Measurements from ENCODE around the gene GRIA4. TPM values are rescaled to one million over a fixed set of nuclear protein-coding genes. Genes with fewer than 3 reads are reported as not detected.

GRIA4 gene
- polyA plus RNA-seq, 1 donor from 2014 or later = 6.3 TPM

- peak within 1 kb of the TSS; percentile 86 for H3K9ac ChIP-seq (ENCODE audit: low read length)
- H3K27me3 ChIP-seq (ENCODE audit: insufficient read depth, low read depth, low read length) = no peaks in the 10 kb centered on the region
- H3K36me3 ChIP-seq (ENCODE audit: insufficient read depth, low read length) = no peaks in the 10 kb centered on the region
- H4K20me1 ChIP-seq (ENCODE audit: insufficient read depth) = no peaks in the 10 kb centered on the region
- peak within 1 kb of the TSS; percentile 78 for H3K27ac ChIP-seq (ENCODE audit: low read length)
- H3K4me3 ChIP-seq (ENCODE audit: low read length) = peak within 1 kb of the TSS; percentile 82
- H3K79me2 ChIP-seq (replicated peaks; ENCODE audit: insufficient read depth, low read length) = peaks cover 47% of the 10 kb centered on the region
- peak within 1 kb of the TSS; percentile 67 for H3K4me2 ChIP-seq (ENCODE audit: low read length)
- no peaks in the 10 kb centered on the region for H3K9me3 ChIP-seq (ENCODE audit: low read length)
- TF ChIP-seq, protein P1, sequence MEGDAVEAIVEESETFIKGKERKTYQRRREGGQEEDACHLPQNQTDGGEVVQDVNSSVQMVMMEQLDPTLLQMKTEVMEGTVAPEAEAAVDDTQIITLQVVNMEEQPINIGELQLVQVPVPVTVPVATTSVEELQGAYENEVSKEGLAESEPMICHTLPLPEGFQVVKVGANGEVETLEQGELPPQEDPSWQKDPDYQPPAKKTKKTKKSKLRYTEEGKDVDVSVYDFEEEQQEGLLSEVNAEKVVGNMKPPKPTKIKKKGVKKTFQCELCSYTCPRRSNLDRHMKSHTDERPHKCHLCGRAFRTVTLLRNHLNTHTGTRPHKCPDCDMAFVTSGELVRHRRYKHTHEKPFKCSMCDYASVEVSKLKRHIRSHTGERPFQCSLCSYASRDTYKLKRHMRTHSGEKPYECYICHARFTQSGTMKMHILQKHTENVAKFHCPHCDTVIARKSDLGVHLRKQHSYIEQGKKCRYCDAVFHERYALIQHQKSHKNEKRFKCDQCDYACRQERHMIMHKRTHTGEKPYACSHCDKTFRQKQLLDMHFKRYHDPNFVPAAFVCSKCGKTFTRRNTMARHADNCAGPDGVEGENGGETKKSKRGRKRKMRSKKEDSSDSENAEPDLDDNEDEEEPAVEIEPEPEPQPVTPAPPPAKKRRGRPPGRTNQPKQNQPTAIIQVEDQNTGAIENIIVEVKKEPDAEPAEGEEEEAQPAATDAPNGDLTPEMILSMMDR (IDR thresholded peaks at IDR 0.05; ENCODE audit: poor library complexity, severe bottlenecking) = peak; percentile 26
- TF ChIP-seq EP300 (conservative IDR thresholded peaks at IDR 0.05; ENCODE audit: poor library complexity, severe bottlenecking) = peak; percentile 27
- peak; percentile 41 for TF ChIP-seq SMC3 (conservative IDR thresholded peaks at IDR 0.05; ENCODE audit: poor library complexity)
- peak; percentile 90 for TF ChIP-seq MXI1 (conservative IDR thresholded peaks at IDR 0.05; ENCODE audit: poor library complexity, severe bottlenecking)
- no peak for TF ChIP-seq EZH2 (IDR thresholded peaks at IDR 0.05; ENCODE audit: borderline replicate concordance, insufficient read depth, low read length, poor library complexity, severe bottlenecking)
- TF ChIP-seq, protein P2, sequence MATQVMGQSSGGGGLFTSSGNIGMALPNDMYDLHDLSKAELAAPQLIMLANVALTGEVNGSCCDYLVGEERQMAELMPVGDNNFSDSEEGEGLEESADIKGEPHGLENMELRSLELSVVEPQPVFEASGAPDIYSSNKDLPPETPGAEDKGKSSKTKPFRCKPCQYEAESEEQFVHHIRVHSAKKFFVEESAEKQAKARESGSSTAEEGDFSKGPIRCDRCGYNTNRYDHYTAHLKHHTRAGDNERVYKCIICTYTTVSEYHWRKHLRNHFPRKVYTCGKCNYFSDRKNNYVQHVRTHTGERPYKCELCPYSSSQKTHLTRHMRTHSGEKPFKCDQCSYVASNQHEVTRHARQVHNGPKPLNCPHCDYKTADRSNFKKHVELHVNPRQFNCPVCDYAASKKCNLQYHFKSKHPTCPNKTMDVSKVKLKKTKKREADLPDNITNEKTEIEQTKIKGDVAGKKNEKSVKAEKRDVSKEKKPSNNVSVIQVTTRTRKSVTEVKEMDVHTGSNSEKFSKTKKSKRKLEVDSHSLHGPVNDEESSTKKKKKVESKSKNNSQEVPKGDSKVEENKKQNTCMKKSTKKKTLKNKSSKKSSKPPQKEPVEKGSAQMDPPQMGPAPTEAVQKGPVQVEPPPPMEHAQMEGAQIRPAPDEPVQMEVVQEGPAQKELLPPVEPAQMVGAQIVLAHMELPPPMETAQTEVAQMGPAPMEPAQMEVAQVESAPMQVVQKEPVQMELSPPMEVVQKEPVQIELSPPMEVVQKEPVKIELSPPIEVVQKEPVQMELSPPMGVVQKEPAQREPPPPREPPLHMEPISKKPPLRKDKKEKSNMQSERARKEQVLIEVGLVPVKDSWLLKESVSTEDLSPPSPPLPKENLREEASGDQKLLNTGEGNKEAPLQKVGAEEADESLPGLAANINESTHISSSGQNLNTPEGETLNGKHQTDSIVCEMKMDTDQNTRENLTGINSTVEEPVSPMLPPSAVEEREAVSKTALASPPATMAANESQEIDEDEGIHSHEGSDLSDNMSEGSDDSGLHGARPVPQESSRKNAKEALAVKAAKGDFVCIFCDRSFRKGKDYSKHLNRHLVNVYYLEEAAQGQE (IDR thresholded peaks at IDR 0.05; ENCODE audit: borderline replicate concordance) = peak; percentile 57
- TF ChIP-seq RAD21 (conservative IDR thresholded peaks at IDR 0.05) = peak; percentile 54
- peak; percentile 82 for TF ChIP-seq TAF1 (IDR thresholded peaks at IDR 0.05; ENCODE audit: low read depth)
- peak; percentile 79 for TF ChIP-seq POLR2AphosphoS5 (IDR thresholded peaks at IDR 0.05)
- H3F3A ChIP-seq (ENCODE audit: insufficient read depth, low read length, poor library complexity, severe bottlenecking) = no peaks in the 10 kb centered on the region
- H2AFZ ChIP-seq (ENCODE audit: low read depth, low read length) = peak within 1 kb of the TSS; percentile 84
- no peaks in the 10 kb centered on the region for H3K9me2 ChIP-seq (ENCODE audit: insufficient read depth, low read length)
Observed at GRCh38 chr11:106021967-106022794, 412.3 kb downstream of the GRIA4 start, which contains the start of gene MSANTD4. TSS of gene MSANTD4 (minus strand) at chr11:106022240. CDS start at chr11:106010917, 11,323 bp downstream.

- Histone ChIP-seq H3K4me2 (ENCODE audit: low read length) (no peak overlapping the region), H4K20me1 (ENCODE audit: insufficient read depth) (no peaks in the 10 kb centered on the region), H3K9me2 (ENCODE audit: insufficient read depth, low read length) (no peaks in the 10 kb centered on the region), H3K9ac (ENCODE audit: low read length) (peak overlapping the region; percentile 63), H3K4me3 (ENCODE audit: low read length) (peak overlapping the region; percentile 82), H3F3A (ENCODE audit: insufficient read depth, low read length, poor library complexity, severe bottlenecking) (no peaks in the 10 kb centered on the region), H3K9me3 (ENCODE audit: low read length) (no peaks in the 10 kb centered on the region), H3K79me2 (replicated peaks; ENCODE audit: insufficient read depth, low read length) (peaks cover 40% of the 10 kb centered on the region), H3K36me3 (ENCODE audit: insufficient read depth, low read length) (no peaks in the 10 kb centered on the region), H2AFZ (ENCODE audit: low read depth, low read length) (peak overlapping the region; percentile 61), H3K27me3 (ENCODE audit: insufficient read depth, low read depth, low read length) (no peaks in the 10 kb centered on the region), H3K27ac (ENCODE audit: low read length) (peak overlapping the region; percentile 68)
- no peak for TF ChIP-seq EP300 (conservative IDR thresholded peaks at IDR 0.05; ENCODE audit: poor library complexity, severe bottlenecking)
- no peak for TF ChIP-seq EZH2 (IDR thresholded peaks at IDR 0.05; ENCODE audit: borderline replicate concordance, insufficient read depth, low read length, poor library complexity, severe bottlenecking)
- no peak for TF ChIP-seq MXI1 (conservative IDR thresholded peaks at IDR 0.05; ENCODE audit: poor library complexity, severe bottlenecking)
- no peak for TF ChIP-seq RAD21 (conservative IDR thresholded peaks at IDR 0.05)
Observed at GRCh38 chr11:106022795-106023275, 413.0 kb downstream of the GRIA4 start.

Data from neural cell (in vitro differentiated cells).